Stimulated activated CD4-positive, alpha-beta T cell treated with anti-CD3 and anti-CD28 coated beads, Interleukin-1b, Interleukin-23, amount 100 ng/mL, for 48 hours (primary cell): ENCODE measurements around the gene DDAH1.
"Not testable (repeated sequence)": the region's sequence is repeated elsewhere in the genome, so short reads cannot be mapped to it uniquely, and the experiment has no call there.

Source experiments
- DNase-seq: peaks from one replicate; pipeline ENCODE4 v3.0.0-alpha.2; 2020

Gene DDAH1

DNA sequence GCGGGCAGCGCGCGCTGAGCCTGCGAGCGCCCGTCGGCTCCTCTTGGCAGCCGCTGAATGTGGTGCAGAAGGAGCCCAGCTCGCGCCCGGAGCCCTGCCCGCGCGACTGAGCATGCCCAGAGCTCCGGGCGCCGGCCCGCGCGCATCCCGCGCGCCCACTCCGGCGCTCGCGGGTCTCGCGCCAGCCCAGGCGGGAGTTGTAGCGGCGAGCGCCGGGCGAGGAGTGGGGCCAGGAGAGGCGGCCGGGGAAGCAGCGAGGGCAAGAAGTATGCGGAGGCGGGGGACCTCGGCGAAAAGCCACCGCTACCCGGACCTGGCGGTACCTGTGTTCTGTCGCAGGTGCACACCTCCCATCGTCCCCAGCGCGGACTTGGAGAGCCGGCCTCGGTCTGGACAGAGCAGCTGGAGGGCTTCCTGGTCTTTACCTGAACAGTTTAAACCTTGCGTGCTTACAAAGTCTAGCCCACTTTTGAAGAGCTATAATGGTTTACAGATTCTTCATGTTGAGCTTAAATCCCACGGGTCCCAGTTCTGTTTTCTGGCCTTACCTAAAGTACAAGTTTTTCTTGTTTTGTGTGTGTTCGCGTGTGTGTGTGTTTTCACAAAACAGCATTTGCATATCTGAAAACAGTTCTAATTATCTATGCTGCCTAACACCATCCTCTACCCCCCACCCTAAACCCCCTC lies at the start of gene DDAH1:
DDAH1 (minus strand) TSS at position 61 of the 687 bp plus-strand sequence. CDS start 114 bp downstream, outside the sequence.
- DNase-seq = no peak

DNA sequence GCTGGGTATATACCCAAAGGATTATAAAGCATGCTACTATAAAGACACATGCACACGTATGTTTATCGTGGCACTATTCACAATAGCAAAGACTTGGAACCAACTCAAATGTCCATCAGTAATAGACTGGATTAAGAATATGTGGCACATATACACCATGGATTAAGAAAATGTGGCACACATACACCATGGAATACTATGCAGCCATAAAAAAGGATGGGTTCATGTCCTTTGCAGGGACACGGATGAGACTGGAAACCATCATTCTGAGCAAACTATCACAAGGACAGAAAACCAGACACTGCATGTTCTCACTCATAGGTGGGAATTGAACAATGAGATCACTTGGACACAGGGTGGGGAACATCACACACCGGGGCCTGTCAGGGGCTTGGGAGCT lies 49.0 kb upstream of the DDAH1 start:
- DNase-seq = not testable (repeated sequence)

DNA sequence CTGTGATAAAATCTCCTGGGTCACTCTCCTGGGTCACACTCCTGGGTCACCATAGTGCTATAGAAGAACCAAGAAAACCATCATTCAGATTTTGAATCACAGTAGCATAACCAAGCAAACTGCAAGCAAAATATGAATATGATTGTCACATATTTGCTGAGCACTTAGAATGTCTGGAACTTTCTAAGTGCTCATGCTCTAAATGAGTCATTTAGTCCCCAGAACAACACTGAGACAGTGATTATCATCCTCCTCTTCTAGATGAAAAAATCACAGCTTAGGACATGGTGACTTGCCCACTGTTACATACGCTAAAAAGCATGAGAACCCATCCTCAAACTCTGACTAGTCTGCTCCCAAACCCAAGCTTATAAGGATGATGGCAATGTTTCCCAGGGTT lies 39.5 kb upstream of the DDAH1 start:
- no peak for DNase-seq

DNA sequence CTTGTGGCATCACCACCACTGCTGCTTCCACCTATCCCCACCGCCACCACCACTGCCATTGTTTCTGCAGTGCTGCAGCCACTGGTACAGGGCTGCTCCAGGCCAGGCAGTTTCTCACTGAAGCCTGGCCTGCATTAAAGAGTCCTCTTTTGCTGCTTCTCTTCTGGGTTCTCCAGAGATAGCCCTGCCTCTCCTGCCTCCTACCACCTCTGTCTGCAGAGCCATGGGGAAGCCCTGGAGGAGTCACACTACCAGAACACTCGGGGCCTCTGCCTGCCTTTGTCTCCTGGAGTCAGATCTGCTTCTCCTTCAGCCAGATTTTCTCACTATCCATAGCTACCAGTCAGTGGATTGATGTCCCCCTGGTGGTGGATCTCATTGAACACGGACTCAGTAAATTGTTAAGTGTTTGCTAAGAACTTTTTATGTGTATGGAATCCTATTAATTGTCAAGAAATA lies 37.7 kb upstream of the DDAH1 start:
- no peak for DNase-seq

DNA sequence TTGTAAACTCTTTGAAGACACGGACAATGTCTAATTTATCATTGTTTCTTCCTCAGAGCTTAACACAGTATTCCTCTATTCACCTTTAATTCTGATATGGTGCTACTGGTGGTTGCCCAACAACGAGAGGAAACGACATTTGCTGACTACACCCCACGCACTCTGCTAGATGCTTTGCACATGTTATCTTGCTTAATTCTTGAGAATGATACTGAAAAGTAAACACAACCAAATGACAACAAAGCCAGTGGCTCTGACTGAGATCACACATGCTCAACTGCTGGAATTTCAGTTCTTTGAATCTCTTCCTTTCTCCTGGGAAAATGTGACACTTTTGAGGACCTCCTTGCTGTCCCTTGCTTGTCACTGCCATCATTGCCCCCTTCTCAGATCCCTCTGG lies 37.2 kb upstream of the DDAH1 start:
- DNase-seq = no peak

DNA sequence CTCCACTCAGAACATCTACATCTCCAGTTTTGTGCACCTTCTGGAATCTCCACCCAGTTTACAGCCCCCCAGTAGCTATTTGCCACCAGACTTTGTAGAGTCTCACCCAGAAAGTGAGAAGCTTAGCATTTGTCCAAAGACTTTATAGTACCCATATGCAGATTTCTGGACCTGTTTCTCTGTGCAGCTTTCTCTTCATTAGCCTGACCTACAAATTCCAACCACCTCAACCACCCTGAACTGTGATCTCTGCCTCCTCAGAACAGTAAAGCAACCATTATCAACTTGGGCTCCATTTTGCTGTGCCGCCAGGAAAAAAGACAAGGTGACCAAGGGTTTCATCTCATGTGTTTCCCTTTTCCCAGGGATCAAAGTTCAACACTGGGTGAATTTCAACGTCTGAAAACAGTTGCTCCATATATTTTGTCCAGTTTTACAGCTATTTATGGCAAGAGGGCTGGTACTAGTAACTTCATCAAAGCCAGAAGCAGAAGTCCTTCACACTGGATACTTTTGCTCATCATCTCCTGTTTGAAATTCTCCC lies 36.5 kb upstream of the DDAH1 start:
- DNase-seq = no peak

DNA sequence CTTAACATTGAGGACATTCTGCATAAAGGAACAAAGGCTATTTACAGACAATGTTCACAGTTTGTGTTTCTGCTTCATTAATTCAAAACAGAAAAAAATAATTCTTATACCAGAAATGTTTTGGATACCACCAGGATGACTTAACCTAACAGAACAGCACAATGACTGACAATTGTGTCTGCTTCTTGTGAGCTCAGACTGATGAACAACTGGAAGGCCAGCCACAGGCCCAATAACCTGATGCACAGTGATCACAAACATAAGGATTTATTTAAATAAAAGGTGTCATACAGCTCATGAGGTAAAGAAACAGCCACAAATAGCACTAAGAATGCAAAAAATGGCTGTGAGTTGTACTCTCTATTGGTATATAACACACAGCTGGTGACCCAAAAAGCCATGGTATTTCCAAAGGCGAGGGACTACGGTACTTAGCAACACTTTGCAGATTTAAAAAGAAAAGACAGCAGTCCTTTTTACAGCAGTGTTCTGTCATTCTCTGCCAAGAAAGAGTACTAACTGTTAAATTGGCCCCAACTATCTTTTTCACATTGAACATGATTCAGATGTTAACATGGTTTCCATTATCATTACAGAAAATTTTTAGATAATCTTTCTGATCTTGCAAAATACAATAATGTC lies 32.1 kb upstream of the DDAH1 start:
- no peak for DNase-seq

DNA sequence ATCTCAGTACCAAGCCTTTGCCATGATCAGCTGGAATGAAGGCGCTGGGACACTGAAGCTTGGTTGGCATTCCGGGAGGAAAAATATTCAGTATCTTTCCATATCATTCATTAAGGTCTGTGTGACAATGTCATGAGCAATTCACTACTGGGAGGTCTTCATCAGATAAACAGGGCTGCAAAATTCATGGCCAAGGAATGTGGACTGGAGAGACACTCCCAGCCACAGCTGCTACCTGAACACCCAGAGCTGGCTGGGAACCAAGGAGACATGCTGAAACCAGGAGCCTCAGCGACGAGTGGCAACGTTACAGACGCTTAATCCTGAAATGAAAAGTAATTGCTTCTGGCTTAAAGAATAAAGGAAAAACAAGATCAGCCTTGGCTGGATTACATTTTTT lies 30.6 kb upstream of the DDAH1 start:
- DNase-seq = no peak

DNA sequence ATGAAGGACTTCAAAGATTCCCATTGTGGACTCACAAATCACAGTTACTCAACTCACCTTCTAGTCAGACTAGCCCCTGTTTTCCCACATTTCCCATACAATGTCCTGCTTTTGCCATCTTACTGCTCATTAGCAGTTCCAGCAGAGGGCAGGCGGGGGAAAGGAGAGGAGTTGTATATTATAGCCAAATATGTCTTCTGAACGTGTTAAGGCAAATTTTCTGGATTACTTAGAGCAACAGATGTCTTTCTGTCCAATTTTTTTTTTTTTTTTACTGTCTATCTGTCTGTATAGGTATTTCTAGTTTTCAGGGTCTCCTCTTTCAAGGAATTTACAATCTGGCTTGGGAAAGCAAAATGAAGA lies 29.9 kb upstream of the DDAH1 start:
- DNase-seq = no peak

DNA sequence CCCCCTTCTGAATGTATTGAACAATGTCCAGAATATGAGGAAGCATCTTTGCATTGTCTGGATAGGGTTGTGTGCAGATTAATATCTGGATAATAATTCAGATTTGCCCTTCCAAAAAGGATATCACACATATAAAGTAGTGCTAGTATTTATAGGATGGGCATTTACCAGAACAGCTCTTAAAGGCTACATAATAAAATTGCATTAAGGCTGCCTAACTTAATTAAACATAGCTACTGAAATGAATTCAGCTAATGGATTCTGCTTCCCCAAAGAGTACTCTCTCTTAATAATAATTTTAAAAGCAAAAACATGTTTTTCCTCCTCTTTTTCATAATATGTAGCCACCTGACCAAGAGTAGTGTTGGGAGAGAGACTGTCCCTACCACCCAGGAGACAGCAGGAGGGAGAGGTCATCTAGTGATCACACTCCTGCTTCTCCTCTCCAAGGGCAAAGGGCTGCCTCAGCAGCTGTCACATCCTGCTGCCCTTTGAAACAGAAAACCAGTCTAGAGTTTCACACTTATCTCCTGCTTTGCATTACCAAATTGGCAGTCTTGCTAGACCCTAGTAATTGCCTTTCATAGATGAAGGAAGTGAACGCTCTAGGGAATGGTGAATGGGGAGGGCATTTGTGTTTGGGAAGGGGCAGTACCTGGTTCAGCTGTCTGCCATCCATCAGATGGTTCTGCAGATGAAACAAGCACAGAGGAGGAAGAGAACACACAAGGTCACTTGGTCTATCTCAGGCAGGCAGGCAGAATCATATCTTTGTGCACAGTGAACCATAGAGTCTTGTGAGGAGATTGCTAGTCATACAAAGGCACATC lies 29.3 kb upstream of the DDAH1 start:
- no peak for DNase-seq

DNA sequence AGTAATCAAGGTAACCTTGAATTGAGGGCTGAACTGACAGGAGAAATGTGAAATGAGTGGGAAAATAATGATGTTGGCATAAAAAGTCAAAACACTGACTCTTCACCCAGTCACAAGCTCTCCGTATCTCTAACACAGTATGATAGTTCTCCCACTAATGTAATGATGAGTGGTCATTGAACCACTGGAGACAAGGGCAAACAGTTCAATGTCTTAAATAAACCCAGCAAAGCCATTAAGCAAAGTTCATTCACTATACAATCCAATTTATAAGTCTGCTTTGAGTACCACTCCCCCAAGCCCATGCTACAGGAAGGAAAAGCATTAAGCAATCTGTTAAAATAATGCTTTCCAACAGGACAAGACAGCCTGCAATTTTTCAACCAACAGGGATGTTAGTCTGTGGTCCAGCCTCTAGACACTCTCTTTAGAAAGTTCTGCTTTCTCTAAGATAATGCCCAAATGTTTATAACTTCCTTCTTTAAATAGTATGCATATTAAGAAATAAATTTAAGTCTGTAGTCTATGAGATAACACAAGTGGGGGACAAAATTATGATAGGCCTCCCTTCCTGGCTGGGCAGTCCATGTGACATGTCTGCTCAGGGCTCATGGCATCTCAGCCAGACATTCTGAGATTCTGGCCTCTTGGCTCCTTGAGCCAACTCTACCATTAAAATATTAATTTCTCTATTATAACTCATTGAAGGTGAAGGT lies 25.5 kb upstream of the DDAH1 start:
- DNase-seq = no peak

DNA sequence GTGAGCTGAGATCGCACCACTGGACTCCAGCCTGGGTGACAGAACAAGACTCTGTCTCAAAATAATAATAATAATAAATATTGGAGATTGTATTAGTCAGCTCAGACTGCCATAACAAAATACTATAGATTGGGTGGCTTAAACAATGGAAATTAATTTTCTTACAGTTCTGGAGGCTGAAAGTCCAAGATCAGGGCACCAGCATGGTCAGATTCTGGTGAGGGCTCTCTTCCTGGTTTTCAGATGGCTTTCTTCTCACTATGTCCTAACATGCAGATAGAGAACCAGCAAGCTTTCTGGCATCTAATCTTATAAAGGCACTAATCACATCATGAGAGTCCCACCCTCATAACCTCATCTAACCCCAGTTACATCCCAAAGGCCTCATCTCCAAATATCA lies 23.2 kb upstream of the DDAH1 start:
- DNase-seq = no peak

DNA sequence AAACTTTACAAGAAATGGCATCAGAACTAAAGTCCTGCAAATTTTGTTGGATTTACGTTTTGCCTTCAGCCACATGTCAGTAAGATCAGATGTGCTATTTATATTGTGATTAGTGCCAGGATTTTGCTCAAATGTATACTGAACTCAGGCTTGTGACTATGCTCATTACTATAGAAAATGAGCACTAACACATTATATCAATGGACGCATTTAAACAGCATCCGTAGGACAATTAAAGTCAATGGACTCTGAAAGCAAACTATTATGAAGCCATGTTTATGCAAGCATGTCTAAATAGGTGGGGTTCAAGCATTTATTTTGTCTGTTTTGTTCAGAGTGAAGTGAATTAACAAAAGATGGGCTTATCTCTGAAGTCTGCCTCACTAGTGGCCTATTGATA lies 20.6 kb upstream of the DDAH1 start:
- no peak for DNase-seq

DNA sequence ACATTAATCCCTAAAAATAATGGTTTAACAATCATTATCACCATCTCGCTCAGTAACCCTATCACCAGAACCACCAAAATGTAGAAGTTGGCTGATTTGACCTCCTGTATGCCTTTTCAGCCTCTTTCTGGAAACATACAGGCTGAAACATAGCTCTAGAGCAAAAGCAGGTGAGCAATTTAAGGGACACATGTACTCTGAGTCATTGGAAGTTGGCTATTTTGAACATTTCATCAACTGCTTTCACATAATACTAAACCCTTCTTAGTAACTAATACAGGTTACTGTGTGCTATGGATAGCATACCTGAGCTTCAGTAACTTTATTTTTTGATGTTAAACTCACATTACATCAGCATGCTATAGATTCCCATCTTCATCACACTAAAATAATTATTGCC lies 19.8 kb upstream of the DDAH1 start:
- DNase-seq = no peak

DNA sequence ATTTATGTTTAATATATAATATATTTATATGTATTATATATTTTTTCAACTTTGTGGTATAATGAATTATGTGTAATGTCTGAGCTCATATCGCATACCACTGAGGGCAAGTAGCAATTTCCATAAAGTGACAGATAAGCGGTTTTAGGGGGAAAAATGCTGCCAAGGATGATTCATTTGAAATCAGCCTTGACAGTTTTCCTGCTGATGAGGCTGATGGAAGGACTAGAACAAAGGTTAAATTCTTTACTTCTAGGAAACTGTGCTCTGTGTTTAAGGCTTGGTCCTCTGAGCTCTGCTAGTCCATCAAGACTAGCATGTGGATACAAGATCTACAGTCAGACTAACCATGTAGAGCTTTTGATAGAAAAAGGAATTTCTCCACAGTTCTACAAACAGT lies 19.3 kb upstream of the DDAH1 start:
- no peak for DNase-seq

DNA sequence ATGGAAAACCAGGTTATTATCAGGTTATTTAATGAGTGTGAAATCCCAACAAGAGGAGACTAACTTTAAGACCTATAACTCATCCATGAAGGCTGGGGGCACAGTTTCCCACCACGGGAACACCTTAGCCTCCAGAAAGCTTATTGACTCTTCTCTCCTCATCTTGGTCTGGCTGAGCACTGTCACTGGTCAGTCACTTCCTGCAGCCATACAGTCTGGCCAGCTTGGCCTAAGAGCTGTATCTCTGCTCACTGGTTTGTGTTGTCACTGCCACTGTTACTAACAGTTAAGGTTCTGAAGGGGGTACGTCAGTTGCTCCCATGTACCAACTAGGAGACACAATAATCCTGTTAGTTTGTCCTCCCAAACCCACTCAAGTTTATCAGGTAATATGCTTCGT lies 16.7 kb upstream of the DDAH1 start:
- DNase-seq = no peak

DNA sequence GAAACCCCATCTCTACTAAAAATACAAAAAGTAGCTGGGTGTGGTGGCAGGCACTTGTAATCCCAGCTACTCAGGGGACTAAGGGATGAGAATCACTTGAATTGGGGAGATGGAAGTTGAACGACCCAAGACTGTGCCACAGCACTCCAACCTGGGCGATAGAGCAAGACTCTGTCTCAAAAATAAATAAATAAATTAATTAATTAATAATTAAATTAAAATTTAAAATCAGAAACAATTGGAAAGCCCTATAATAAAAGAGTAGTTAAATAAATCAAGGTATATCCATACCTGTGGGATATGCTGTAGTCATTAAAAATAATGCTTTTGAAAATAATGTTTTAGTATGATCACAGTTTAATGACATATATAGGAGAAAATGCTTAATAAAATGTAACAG lies 15.6 kb upstream of the DDAH1 start:
- DNase-seq = no peak

DNA sequence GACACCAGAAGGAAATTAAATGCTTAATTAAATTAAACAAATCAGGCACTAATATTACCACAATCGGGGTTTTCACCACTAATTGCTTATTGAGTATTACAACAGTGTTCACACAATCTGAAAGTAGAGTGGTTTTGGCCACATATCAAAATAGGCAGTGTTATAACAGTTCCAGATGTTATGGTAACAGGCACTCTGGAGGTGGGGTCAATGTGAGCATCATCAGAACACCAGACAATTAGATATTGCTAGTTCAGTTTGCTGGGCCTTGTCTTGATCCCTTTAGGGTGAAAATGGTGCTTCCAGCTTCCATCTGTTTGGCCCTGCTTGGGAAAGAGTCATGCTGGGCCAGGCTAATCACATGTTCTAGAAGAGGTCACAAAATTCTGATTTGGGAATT lies 14.5 kb upstream of the DDAH1 start:
- DNase-seq = no peak

DNA sequence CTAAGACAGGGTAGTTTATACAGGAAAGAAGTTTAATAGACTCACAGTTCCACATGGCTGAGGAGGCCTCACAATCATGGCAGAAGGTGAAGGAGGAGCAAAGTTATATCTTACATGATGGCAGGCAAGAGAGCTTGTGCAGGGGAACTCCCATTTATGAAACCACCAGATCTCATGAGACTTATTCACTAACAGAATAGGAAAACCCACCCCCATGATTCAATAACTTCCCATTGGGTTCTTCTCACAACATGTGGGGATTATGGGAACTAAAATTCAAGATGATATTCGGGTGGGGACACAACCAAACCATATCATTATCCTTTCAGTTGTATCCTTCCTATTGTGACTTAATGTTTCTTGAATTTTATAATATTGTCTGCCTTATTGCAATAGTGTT lies 13.4 kb upstream of the DDAH1 start:
- no peak for DNase-seq

DNA sequence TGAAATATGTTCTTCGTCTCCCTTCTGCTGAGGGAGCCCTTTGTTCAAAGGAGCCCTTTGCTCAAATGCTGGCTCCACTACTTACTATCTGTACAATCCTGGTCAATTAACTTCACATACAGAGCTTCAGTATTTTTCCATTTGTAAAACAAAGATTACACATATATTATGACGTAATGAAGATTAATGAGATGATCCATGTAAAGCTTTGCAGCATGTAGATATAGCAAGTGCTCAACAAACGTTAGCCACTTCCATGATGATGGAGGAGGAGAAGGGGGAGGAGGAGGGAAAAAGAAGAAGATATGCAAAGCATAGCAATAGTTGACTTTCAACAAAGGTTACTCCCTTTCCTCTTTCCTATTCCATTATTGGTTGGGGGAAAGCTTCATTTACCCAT lies 10.1 kb upstream of the DDAH1 start:
- DNase-seq = no peak

DNA sequence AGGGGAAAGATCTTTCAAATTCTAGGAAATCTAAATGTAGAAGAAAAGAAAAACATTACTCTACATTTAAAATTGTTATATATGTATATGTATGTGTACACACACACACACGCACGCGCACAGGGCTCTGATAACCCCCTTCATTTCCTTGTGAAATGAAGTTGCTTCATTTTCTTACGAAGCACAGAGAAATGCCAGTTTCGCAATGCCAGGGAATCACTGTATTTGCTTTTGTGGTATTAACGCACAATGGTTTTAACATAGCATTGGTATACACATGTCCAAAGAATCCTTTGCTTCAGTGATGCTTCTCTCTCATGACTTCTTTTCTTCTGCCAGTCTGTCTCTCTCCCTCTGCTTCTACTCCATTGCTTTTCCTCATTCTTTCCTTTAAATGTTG lies 8.4 kb upstream of the DDAH1 start:
- DNase-seq = no peak

DNA sequence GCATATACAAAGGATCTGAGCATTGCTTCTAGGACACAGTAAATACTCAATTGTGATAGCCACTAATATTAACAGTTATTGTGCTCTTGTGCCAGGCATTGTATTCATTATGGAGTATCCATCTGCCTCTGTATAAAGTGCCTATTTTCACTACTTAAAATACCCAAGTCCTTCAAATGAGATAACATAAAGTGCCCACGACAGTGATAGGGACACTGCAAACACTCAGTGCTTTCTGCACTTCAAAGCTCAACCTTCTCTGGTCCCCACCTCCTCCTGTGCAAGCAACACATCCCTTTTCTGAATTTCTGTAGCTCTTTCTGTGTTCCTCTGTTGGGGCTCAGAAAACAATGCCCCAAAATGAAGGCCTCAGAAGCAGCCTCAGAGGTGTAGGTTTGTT lies 6.6 kb upstream of the DDAH1 start:
- DNase-seq = no peak

DNA sequence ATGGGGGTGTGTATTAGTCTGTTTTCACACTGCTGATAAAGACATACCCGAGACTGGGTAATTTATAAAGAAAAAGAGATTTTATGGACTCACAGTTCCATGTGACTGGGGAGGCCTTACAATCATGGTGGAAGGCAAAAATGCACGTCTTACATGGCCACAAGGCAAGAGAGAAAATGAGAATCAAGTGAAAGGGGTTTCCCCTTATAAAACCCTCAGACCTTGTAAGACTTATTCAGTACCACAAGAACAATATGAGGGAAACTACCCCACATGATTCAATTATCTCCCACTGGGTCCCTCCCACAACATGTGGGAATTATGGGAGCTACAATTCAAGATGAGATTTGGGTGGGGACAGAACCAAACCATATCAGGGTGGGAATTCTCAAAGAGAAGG lies 5.2 kb upstream of the DDAH1 start:
- not testable (repeated sequence) for DNase-seq
